ENCODE results near the gene IL13RA1.

- TF ChIP-seq ZNF296 (CRISPR knock-in tag; conservative IDR thresholded peaks at IDR 0.05) = no peak
- TF ChIP-seq SIN3B (IDR thresholded peaks at IDR 0.05; ENCODE audit: low read length) = no peak
- no peak for TF ChIP-seq ATF1 (CRISPR knock-in tag; IDR thresholded peaks at IDR 0.05)
- TF ChIP-seq MEF2D (CRISPR knock-in tag; IDR thresholded peaks at IDR 0.05) = no peak
- TF ChIP-seq KAT8 (CRISPR knock-in tag; IDR thresholded peaks at IDR 0.05) = no peak
- TF ChIP-seq GATAD1 (CRISPR knock-in tag; IDR thresholded peaks at IDR 0.05) = no peak
- TF ChIP-seq ZNF574 (CRISPR knock-in tag; IDR thresholded peaks at IDR 0.05) = no peak
- no peak for TF ChIP-seq ZNF605 (CRISPR knock-in tag; IDR thresholded peaks at IDR 0.05)
- no peak for TF ChIP-seq CREB1 (IDR thresholded peaks at IDR 0.05)
- TF ChIP-seq CREB1 (CRISPR knock-in tag; IDR thresholded peaks at IDR 0.05) = no peak
Observed at GRCh38 chrX:118824173-118824730, 96.8 kb downstream of the IL13RA1 start.
